Nephron progenitor cell (in vitro differentiated cells): ENCODE results near the gene FBXO15.

Experiments used
- DNase-seq: peaks from one replicate; pipeline ENCODE4 v3.0.0; 2021
- H3K27ac Mint-ChIP-seq: 2 replicates; pipeline ENCODE4 v1.8.0; 2021; ENCODE audit warnings: mild to moderate bottlenecking, moderate library complexity, mixed read lengths
- H3K27me3 Mint-ChIP-seq: 2 replicates; pipeline ENCODE4 v1.8.0; 2021; ENCODE audit warnings: mild to moderate bottlenecking, low read depth, mixed read lengths; ENCODE audit not compliant: poor library complexity
- H3K36me3 Mint-ChIP-seq: 2 replicates; pipeline ENCODE4 v1.8.0; 2021; ENCODE audit warnings: low read depth, mixed read lengths
- H3K4me1 Mint-ChIP-seq: 2 replicates; pipeline ENCODE4 v1.8.0; 2021; ENCODE audit warnings: mixed read lengths
- H3K4me3 Mint-ChIP-seq: 2 replicates; pipeline ENCODE4 v1.8.0; 2021; ENCODE audit warnings: mild to moderate bottlenecking, moderate library complexity, mixed read lengths
- H3K9me3 Mint-ChIP-seq: 2 replicates; pipeline ENCODE4 v1.8.0; 2021; ENCODE audit warnings: mild to moderate bottlenecking, moderate library complexity, mixed read lengths
- TF ChIP-seq, protein P1 (sequence below): fragments of 200-600 bp; sonication (generic); IDR thresholded peaks from 2 replicates; pipeline ENCODE4 v1.5.0; 2021; ENCODE audit warnings: antibody characterized with exemption

FBXO15 gene

DNA sequence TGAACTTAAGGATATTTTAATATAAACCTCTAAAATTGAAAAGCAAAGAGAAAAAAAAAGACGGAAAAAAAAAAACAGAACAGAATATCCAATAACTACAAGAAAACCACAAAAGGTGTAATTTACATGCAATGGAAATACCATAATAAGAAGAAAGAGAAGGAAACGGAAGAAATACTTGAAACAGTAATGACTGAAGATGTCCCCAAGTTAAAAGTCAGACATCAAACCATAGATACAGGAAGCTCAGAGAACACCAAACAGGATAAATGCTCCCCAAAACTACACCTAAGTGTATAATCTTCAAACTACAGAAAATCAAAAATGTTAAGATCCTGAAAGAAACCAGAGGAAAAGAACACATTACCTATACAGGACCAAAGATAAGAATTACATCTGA is 39.2 kb downstream of the FBXO15 start:
- Mint-ChIP-seq H3K4me1 (peaks cover under 1% of the 10 kb centered on the region), H3K27ac (no peak overlapping the region), H3K9me3 (peaks cover 61% of the 10 kb centered on the region), H3K36me3 (peaks cover 23% of the 10 kb centered on the region), H3K27me3 (no peaks in the 10 kb centered on the region), H3K4me3 (no peak overlapping the region)
- TF ChIP-seq, protein P1, sequence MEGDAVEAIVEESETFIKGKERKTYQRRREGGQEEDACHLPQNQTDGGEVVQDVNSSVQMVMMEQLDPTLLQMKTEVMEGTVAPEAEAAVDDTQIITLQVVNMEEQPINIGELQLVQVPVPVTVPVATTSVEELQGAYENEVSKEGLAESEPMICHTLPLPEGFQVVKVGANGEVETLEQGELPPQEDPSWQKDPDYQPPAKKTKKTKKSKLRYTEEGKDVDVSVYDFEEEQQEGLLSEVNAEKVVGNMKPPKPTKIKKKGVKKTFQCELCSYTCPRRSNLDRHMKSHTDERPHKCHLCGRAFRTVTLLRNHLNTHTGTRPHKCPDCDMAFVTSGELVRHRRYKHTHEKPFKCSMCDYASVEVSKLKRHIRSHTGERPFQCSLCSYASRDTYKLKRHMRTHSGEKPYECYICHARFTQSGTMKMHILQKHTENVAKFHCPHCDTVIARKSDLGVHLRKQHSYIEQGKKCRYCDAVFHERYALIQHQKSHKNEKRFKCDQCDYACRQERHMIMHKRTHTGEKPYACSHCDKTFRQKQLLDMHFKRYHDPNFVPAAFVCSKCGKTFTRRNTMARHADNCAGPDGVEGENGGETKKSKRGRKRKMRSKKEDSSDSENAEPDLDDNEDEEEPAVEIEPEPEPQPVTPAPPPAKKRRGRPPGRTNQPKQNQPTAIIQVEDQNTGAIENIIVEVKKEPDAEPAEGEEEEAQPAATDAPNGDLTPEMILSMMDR: no peak
- no peak for DNase-seq

DNA sequence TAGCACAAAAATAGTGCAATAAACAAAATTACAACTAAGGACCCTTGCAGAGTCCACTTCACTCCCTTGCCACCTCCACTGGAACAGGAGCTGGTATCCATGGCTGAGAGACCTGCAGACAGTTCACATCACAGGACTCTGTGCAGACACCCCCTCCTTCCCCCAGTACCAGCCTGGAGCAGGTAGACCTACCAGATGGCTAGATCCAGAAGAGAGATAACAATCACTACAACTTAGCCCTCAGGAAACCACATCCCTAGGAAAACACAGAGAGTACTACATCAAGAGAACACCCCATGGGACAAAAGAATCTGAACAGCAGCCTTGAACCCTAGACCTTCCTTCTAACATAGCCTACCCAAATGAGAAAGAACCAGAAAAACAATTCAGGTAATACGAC is 49.8 kb downstream of the FBXO15 start:
- TF ChIP-seq, protein P1: no peak
- Mint-ChIP-seq H3K27ac (no peak overlapping the region), H3K9me3 (peaks cover 57% of the 10 kb centered on the region), H3K36me3 (peaks cover 25% of the 10 kb centered on the region), H3K4me1 (no peaks in the 10 kb centered on the region), H3K27me3 (no peaks in the 10 kb centered on the region), H3K4me3 (no peak overlapping the region)
- DNase-seq: no peak

- Mint-ChIP-seq H3K4me3 (no peak overlapping the region), H3K36me3 (peaks cover 18% of the 10 kb centered on the region)
These were observed 54.7 kb downstream of the FBXO15 start for GRCh38 chr18:74092922-74093321.

GRCh38 chr18:74084184-74084855 is 63.3 kb downstream of the FBXO15 start:
- H3K27ac Mint-ChIP-seq: peak overlapping the region; percentile 67
- H3K27me3 Mint-ChIP-seq: peaks cover 10% of the 10 kb centered on the region
- peaks cover 24% of the 10 kb centered on the region for H3K4me1 Mint-ChIP-seq
- peaks cover 22% of the 10 kb centered on the region for H3K9me3 Mint-ChIP-seq
- peaks cover 5% of the 10 kb centered on the region for H3K36me3 Mint-ChIP-seq
- TF ChIP-seq, protein P1: no peak
- DNase-seq: no peak
- no peak overlapping the region for H3K4me3 Mint-ChIP-seq

More at GRCh38 chr18:74092922-74093321, 54.7 kb downstream of the FBXO15 start:
- Mint-ChIP-seq H3K9me3 (peaks cover 58% of the 10 kb centered on the region), H3K27ac (no peak overlapping the region), H3K4me1 (peaks cover 5% of the 10 kb centered on the region), H3K27me3 (peaks cover 5% of the 10 kb centered on the region)
- TF ChIP-seq, protein P1: no peak
- DNase-seq: no peak

GRCh38 chr18:74083557-74083952 is 64.1 kb downstream of the FBXO15 start:
- H3K4me3 Mint-ChIP-seq: no peak overlapping the region

More at GRCh38 chr18:74083557-74083952, 64.1 kb downstream of the FBXO15 start:
- Mint-ChIP-seq H3K36me3 (no peaks in the 10 kb centered on the region), H3K27me3 (peaks cover 12% of the 10 kb centered on the region), H3K4me1 (peaks cover 24% of the 10 kb centered on the region), H3K9me3 (peaks cover 14% of the 10 kb centered on the region), H3K27ac (no peak overlapping the region)
- TF ChIP-seq, protein P1: no peak
- DNase-seq: no peak
